ENCODE results near the gene ABCA7.
A peak's percentile ranks its signal among the peaks of the same experiment; 100 is the strongest.

Gene ABCA7

GRCh38 chr19:1041272-1041834 is 1.4 kb downstream of the ABCA7 start:
- peak in 1 of 2 experiments; percentile 44 for DNase-seq

DNA sequence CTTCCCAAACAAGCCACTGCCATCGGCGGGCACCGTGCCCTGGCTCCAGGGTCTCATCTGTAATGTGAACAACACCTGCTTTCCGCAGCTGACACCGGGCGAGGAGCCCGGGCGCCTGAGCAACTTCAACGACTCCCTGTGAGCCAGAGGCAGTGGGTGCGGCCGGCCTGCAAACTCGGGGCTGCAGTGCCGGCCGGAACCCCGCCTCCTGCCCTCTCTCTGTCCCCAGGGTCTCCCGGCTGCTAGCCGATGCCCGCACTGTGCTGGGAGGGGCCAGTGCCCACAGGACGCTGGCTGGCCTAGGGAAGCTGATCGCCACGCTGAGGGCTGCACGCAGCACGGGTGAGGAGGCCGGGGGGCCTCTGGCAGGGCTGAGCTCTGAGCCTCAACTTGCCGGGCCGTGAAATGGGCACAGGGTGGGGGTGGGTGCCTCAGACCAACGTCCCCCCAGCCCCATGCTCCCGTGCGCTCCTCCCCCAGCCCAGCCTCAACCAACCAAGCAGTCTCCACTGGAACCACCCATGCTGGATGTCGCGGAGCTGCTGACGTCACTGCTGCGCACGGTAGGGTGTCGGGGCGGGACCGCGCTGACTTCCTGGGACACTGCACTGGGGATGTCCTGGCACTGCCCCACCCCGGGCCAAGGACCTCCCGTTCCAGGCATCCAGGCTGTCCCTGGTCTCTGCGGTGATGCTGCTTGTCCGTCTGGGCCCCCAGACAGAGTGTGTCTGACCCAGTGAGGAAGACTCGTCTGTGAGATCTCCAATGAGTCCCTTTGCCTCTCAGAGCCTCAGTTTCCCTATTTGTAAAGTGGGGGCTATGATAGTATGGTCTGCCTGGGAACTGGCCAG is 2.2 kb downstream of the ABCA7 start:
- peak in 1 of 2 experiments; percentile 52 for DNase-seq

GRCh38 chr19:1042689-1043511 is 3.0 kb downstream of the ABCA7 start:
- peak; percentile 51 to 69 for DNase-seq

DNA sequence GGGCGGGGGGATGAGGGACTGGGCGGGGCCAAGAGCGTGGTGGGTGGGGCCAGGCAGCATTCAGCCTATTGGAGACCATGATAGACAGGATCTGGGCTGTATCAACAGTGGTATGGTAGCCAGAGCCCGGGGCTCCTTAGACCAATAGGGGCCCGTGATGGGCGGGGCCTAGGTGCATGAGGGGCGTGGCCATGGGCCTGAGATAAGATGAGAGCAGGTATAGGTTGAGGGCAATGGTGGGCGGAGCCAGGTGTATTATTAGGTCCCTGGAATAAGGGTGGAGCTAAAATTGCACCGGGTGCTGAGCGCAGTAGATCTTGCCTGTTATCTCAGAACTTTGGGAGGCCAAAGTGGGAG is 5.3 kb downstream of the ABCA7 start:
- no peak for DNase-seq

GRCh38 chr19:1046117-1046626 is 6.3 kb downstream of the ABCA7 start:
- DNase-seq, result no peak

GRCh38 chr19:1046836-1047695 is 7.2 kb downstream of the ABCA7 start:
- DNase-seq, result no peak

GRCh38 chr19:1047696-1048147 is 7.8 kb downstream of the ABCA7 start:
- DNase-seq, result no peak

GRCh38 chr19:1049106-1049505 is 9.2 kb downstream of the ABCA7 start:
- DNase-seq, result no peak

DNA sequence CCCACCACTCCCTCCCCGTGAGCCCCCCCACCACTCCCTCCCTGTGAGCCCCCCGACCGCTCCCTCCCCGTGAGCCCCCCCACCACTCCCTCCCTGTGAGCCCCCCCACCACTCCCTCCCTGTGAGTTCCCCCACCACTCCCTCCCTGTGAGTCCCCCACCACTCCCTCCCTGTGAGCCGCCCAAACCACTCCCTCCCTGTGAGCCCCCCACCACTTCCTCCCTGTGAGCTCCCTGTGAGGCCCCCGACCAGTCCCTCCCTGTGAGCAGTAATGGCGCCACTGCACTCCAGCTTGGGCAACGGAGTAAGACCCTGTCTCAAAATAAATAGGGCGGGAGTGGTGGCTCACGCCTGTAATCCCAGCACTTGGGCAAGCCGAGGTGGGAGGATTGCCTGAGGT is 9.9 kb downstream of the ABCA7 start:
- DNase-seq, result no peak

GRCh38 chr19:1050989-1051788 is 11.3 kb downstream of the ABCA7 start:
- no peak for DNase-seq

DNA sequence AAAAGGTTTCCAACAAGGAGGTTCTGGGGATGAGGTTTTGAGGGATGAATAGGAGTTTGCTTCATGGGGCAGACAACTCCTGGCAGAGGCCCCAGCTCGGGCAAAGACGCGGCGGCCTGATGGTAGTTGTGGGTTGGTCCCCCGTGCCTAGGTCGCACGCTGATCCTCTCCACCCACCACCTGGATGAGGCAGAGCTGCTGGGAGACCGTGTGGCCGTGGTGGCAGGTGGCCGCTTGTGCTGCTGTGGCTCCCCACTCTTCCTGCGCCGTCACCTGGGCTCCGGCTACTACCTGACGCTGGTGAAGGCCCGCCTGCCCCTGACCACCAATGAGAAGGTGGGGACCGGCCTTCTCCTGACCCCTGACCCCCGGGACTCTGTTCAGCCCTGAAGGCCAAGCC is 11.9 kb downstream of the ABCA7 start:
- no peak for DNase-seq

DNA sequence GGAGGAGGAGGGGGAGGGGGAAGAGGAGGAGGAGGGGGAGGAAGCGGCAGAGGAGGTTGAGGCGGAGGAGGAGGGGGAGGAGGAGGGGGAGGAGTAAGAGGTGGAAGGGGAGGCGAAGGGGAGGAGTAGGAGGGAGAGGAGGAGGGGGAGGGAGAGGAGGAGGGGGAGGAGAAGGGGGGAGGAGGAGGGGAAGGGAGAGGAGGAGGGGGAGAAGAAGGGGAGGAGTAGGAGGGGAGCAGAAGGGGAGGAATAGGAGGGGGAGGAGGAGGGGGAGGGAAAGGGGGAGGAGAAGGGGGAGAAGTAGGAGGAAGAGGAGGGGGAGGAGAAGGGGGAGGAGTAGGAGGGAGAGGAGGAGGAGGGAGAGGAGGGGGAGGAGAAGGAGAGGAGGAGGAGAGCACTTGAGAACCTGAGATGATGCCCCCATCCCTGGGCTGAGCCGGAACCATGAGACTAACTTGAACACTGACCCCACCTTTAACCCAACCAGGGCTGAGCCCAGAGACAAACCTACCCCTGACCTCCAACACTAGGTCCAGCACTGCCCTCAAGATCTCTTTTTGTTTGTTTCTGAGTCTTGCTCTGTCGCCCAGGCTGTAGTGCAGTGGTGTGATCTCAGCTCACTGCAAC is 12.6 kb downstream of the ABCA7 start:
- DNase-seq, result no peak

DNA sequence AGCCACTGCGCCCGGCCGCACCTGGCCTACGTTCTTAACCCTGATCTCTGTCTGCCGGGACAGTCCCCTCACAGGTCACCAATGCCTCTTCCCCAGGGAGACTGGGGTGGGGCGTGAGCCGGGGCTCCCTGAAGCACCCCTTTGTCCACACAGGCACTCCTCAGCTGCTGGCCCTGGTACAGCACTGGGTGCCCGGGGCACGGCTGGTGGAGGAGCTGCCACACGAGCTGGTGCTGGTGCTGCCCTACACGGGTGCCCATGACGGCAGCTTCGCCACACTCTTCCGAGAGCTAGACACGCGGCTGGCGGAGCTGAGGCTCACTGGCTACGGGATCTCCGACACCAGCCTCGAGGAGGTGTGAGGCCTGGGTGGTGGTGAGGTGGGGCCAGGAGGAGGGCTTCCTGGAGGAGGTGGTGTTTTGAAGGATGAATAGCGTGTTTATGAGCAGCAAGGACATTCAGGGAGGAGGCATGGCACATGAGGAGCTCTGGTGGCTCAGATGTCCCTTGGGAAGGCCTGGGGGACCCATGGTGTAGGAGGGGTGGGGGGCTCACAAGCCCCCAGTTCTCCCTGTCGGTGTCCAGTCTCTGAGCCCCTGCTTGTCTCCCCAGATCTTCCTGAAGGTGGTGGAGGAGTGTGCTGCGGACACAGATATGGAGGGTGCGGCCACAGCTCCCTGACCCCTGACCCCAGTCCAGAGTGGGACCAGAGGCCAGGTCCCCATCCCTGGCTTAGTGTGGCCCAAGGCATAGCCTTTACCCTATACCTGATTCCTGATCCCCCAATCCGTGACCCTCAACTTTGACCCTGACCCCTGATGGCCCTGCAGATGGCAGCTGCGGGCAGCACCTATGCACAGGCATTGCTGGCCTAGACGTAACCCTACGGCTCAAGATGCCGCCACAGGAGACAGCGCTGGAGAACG is 13.5 kb downstream of the ABCA7 start:
- DNase-seq, result no peak

DNA sequence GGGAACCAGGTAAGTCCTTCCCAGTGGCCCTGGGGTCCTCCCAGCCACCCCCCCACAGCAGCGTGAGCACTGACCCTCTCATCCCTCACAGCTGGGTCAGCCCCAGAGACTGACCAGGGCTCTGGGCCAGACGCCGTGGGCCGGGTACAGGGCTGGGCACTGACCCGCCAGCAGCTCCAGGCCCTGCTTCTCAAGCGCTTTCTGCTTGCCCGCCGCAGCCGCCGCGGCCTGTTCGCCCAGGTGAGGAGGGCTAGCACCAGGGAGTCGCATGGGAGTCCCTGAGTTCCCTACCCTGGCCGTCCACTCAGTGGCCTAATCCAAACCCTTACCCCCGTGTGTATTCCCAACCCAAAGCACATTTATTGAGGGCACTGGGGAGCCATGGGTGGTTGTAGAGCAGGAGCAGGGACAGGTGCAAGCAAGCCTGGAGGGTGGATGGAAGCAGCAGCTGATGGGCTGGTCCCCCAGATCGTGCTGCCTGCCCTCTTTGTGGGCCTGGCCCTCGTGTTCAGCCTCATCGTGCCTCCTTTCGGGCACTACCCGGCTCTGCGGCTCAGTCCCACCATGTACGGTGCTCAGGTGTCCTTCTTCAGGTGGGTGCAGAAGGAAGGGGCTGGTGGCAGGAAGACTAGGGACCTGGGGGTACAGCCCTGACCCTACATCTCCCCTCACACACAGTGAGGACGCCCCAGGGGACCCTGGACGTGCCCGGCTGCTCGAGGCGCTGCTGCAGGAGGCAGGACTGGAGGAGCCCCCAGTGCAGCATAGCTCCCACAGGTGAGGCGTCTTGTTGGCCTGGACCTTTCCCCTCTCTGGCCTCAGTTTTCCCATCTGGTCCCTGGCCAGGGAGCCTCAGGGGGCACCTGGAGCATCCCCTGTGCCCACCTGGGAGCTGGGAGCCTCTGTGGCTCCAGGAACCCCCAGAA is 14.5 kb downstream of the ABCA7 start:
- no peak for DNase-seq

DNA sequence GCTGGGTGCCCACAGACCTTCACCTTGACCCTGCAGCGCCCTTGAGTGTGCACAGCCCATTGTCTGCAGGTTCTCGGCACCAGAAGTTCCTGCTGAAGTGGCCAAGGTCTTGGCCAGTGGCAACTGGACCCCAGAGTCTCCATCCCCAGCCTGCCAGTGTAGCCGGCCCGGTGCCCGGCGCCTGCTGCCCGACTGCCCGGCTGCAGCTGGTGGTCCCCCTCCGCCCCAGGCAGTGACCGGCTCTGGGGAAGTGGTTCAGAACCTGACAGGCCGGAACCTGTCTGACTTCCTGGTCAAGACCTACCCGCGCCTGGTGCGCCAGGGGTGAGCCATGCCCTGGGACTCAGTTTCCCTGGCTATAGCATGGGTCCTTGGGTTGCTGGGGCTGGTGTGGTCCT is 15.1 kb downstream of the ABCA7 start:
- DNase-seq, result no peak

GRCh38 chr19:1055886-1056620 is 16.1 kb downstream of the ABCA7 start:
- DNase-seq, result no peak

DNA sequence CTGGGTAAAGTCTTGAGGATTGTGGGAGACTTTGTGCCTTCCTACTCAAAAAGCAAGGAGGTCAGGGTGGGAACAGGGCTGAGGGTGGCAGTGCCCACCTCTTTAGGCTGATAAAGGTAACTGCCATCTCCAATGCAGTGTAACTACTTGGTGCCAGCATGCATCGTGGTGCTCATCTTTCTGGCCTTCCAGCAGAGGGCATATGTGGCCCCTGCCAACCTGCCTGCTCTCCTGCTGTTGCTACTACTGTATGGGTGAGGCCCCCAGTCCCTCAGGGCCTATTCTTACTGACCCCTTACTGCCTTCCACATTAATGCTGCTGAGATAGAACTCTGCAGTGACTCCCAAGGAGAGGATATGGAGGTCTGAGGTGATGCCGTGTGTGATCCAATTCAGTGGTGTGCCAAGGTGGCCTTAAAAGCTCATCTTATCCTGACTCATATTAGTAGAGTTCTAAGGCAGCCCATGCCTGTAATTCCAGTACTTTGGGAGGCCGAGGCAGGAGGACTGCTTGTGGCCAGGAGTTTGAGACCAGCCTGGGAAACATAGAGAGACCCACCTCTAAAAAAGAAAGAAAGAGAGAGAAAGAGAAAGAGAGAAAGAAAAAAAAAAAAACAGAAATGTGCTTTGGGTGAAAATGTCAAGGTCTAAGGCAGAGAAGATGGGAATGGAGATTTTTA is 17.4 kb downstream of the ABCA7 start:
- peak in 1 of 2 experiments; percentile 38 for DNase-seq
